Measurements from ENCODE around the gene GLUD2.

GRCh38 chrX:121036951-121037350, 10.5 kb upstream of the GLUD2 start:
- TF ChIP-seq CTCF (IDR thresholded peaks at IDR 0.05), result no peak
- no peak for TF ChIP-seq EP300 (IDR thresholded peaks at IDR 0.05)
